Stimulated activated CD8-positive, alpha-beta memory T cell treated with anti-CD3 and anti-CD28 coated beads, Interleukin-12 subunit alpha, Interleukin-12 subunit beta, amount 100 ng/mL, for 1 hour (primary cell): ENCODE measurements around the gene EIF4E3.

Experiments used
- DNase-seq: peaks from one replicate; pipeline ENCODE4 v3.0.0-alpha.2; 2020; ENCODE audit warnings: low read depth

The EIF4E3 gene

DNA sequence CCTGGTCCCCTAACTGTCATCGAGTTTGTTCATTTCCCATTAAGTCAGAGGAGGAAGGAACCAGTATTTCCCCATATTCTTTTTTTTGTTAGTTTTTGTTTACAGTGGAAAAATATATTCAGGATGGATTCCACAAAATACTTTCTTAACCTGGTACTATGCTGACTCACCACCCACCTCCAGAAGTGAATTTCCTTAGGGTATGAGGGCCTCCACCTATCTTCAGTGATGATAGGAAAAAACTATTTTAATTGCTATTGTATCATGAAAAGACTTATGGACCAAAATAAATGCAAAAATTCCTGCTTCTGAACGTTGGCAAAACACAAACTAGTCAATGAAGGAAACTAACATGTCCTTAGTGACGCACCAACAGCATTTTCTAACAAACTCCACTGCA, 77.5 kb downstream of the EIF4E3 start:
- DNase-seq = no peak

DNA sequence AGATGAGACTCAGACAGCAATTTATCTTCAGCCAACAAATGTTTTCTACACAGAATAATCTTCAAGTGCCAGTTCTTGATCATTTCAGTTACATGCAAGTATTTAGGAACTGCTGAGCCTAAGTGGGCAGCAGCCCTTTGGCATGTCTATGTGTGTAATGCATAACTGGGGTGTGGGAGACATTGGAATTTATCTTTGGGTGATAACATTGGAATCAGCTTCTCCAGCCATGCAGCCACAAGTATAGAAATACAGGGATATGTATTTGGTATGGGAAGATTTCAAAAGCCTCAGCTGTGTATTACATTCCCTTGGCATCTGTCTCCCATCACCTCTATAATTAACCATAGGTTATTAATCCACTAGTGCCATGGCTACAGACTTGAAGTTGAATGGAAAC, 78.2 kb downstream of the EIF4E3 start:
- no peak for DNase-seq

DNA sequence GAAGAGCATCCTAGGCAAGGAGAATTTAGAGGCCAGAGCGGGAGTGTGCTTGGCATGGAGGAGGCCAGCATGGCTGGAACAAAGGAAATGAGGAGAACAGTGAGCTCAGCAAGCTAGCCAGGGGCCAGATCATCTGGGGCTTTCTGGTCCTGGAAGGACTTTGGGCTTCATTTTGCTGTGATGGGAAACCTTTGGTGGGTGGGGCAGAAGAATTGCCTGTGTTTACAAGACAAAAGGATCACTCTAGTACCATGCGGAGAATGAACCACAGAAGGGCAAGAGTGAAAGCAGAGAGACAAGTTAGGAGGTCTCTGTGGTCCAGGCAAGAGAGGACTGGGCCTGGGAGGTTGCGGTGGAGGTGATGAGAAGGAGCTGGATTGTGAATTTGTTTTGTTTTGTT, 80.1 kb downstream of the EIF4E3 start:
- no peak for DNase-seq

DNA sequence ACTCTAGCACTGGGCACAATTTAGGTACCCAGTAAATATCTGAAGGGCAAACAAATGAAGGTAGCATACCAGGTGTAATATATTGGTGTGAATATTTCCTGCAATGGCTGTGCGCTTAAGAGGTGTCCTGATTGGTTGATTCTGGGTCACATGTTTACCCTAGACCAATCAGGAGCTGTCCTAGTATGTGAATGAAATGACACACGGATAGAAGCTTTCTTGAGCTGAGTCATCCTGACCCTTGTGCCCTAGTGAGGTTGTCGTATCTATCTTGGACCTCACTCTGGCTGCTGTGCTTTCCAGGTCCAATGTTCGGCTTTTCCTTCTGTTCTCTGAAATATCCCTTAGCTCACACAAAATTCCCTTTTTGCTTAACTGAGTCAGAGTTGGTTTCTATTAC, 83.5 kb downstream of the EIF4E3 start:
- no peak for DNase-seq

DNA sequence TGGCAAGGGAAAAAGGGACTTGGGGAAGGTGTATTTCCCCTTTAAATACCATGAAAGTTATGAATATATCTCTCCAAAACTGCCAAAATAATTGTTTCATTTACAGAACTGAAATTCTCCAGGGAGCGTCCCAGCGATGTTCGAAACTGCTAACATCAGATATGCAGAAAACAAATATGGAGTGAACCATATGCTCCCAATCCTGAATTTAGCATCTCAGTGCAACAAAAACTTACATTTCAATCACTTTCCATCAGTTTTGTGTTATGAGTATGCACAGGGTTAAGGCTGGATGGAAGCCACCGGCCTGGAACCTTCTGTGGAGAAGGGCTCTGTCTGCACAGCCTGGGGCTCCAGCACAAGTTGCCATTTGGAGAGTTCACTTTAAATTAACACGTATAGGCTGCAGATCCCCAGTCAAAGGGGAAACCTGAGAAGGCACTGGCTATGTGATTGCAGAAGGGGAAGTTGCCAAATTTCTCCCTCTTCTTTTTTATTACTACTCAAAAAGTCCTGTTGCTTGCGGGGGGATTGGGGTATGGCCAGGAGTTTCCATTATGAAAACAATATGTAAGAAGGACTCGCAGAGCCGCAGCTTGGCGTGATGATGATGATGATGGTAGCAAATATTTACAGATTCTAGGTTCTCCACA, 84.7 kb downstream of the EIF4E3 start:
- DNase-seq = no peak

DNA sequence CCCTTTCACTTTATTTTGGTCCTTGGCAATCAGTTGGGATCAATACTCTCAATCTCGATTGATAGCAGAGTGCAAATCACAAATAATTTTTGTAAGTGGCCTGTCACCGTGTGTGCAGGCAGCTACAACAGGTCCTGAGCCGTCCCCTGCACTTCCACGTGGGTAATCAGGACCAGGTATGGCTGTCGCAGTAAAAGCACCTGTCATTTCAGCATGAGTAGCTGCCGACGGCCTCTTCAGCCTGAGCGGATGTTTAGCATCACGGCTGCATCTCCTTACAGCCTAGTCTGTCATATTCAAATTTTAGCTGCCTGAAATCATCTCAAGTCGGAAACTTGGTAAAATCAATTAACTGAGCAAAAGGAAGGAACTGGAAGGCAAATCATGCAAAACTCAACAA, 88.7 kb downstream of the EIF4E3 start:
- no peak for DNase-seq

DNA sequence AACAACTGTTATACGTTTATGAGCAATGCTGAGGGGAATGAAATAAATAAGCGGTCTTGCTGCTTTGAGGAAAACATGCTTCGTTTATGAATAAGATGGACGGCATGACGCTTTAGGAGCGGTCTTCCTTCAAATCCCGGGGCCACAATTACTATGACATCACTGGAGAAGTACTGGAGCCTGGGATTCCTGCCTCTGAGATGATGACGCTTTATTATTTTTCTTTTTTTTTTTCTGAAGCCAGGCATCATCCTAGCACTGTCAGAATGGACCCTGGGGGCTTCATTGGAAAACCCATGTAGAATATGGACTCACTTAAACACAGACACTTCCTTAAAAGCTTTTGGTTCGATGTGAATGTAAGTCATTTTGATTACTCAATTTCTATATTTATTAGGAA, 89.2 kb downstream of the EIF4E3 start:
- DNase-seq = no peak

DNA sequence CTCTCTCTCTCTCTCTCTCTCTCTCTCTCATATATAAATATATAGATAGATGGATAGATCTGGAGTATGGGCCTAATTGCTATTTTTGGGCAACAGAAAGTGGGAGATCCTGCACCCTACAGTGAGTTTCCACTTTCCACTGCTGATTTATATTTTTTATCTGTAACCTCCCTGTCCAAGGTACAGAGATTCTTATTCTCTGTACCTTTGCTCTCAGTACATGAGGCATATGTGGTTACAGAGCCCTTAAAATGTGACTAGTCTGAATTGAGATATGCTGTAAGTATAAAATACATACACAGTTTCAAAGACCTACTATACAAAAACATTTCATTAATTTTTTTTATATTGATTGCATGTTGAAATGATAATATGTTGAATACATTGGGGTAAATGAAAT, 90.5 kb downstream of the EIF4E3 start:
- DNase-seq = no peak

DNA sequence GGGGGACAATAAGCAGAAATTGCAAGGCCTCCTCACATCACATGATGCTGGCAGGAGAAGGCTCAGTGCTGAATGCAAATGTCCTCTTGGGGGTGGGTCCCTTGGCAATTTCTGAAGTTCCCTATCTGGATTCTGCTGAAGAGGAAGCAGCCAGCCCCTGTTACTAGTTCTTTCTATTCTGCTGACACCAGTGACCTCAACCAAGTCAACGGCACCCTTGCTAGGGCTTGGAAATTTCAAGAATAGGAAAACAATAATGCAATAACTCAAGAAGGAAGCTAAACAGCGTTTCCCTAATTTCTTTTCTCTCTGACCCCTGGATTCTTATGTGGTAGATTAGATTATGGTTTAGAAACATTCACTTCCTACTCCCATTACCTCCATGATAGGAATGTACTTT, 95.5 kb downstream of the EIF4E3 start:
- no peak for DNase-seq

DNA sequence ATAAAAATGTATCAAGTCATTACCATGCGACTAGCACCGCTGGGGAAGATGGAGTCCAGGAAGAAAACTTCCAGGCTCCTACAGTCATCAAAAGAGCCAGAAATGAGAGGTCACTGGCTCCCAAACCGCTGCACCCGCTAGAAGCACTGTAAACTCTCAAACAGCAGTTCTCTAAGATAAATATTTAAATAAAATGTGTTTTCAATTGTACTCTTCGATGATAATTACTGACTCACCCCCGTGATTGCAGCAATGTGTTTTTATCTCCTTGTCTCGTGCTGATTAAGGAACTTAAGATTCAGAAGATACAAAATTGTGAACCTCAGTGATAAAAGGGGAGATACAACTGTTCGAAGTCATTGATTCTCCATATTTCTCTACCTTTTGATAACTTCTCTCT, 95.9 kb downstream of the EIF4E3 start:
- DNase-seq = no peak

DNA sequence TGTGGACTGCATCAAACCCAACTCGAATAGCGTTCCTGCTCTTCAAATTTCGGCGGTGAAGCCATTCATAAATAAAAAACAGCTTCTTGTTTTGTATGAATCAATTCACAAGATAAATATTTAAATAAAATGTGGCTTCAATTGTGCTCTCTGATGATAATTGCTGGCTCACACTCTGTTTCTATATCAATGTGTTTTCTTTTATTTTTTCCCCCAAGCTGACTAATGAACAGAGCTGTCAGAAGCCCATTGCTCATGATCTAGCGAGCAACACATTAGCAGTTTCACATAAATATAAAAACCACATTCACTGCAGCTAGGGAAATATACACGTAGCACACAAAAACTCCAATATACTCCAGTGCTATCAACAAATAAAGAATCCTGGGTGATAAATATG, 96.7 kb downstream of the EIF4E3 start:
- DNase-seq = no peak

DNA sequence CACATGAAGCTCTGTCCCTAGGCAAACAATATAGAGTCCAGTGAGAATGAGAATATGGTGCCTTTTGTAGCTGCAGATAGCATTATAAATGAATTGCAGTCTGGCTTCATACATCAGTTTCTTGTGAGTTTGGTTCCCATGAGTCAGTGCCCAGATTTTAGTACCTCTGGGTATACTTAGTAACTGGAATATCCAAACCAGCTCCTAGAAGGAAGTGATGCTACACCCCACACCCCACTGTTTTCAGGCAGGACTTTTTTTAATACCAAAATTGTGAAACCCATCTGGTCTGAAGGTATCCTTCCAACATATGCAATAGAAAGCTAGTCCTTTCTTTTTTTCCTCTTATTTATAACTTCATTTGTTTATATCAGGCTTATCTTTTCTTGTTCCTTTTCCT, 99.5 kb downstream of the EIF4E3 start:
- DNase-seq = no peak
